ENCODE data around the gene CRIP2. TPM values are rescaled to one million over a fixed set of nuclear protein-coding genes. Genes with fewer than 3 reads are reported as not detected.

CRIP2 gene
- total and polyA plus RNA-seq, 7 experiments from 2014 or later, result 0.65 to 180 (median 21.1) TPM

GRCh38 chr14:105427936-105428485, 46.6 kb upstream of the CRIP2 start:
- Histone ChIP-seq H3K27ac (ENCODE audit: low read depth, low read length) (no peak overlapping the region), H3K9me3 (ENCODE audit: control insufficient read depth in 2 of 3, low read length in 3 of 3) (no peaks in the 10 kb centered on the region), H3K4me3 (ENCODE audit: low read length) (no peak overlapping the region), H3K36me3 (ENCODE audit: control insufficient read depth in 2 of 3, insufficient read depth in 3 of 3, low read length in 3 of 3) (peaks cover 0 to 19% (median 0%) of the 10 kb centered on the region in 3 experiments), H3K4me1 (ENCODE audit: control insufficient read depth in 2 of 2, insufficient read depth in 2 of 2, low read length in 2 of 2) (no peaks in the 10 kb centered on the region), H3K27me3 (ENCODE audit: control insufficient read depth in 2 of 2, insufficient read depth in 2 of 2, low read length in 2 of 2) (no peaks in the 10 kb centered on the region)
- peaks cover 0 to 8% (median 2%) of the 10 kb centered on the region in 11 donors for H3K9me3 Mint-ChIP-seq
- peak overlapping the region in 3 of 9 donors; percentile 40 to 64 (median 62) for H3K27ac Mint-ChIP-seq
- intact Hi-C loops (cut with micrococcal nuclease), result no loop called here
- ATAC-seq, result no peak
- no peak overlapping the region for H3K4me3 Mint-ChIP-seq
- H3K36me3 Mint-ChIP-seq, result peaks cover 3 to 32% (median 18%) of the 10 kb centered on the region in 5 donors
- ChIA-PET CTCF (interaction anchor here (0.7 kb wide), 2 partner anchors 56 to 432 kb away, joined by 3 to 5 read pairs; no protein-coding TSS in a partner anchor), POLR2A (interaction anchor here (0.7 kb wide), 2 partner anchors 10 to 472 kb away, joined by 3 to 5 read pairs; no protein-coding TSS in a partner anchor)
- H3K27me3 Mint-ChIP-seq, result no peaks in the 10 kb centered on the region
- peaks cover 6 to 22% (median 12%) of the 10 kb centered on the region in 7 donors for H3K4me1 Mint-ChIP-seq
- no peak for DNase-seq

DNA sequence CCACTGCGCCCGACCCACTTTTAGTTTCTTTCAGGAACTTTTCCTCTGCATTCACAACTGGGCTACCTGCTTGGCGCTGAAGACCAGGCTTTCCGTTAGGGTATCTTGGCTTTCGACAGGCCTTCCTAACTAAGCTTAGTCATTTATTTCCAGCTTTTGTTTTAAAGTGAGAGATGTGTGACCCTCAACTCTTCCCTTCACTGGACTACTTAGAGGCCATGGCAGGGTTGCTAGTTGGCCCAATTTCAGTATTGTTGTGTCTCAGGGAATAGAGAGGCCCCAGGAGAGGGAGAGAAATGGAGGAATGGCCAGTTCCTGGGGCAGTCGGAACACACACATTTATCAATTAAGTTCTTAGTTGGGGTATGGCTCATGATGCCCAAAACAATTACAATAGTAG, 44.6 kb upstream of the CRIP2 start:
- no peaks in the 10 kb centered on the region for H3K27me3 Mint-ChIP-seq
- intact Hi-C loops (cut with micrococcal nuclease), result no loop called here
- ChIA-PET CTCF (no interaction called here), POLR2A (no interaction called here)
- DNase-seq, result no peak
- Histone ChIP-seq H3K4me1 (ENCODE audit: control insufficient read depth in 2 of 2, insufficient read depth in 2 of 2, low read length in 2 of 2) (no peaks in the 10 kb centered on the region), H3K27me3 (ENCODE audit: control insufficient read depth in 2 of 2, insufficient read depth in 2 of 2, low read length in 2 of 2) (no peaks in the 10 kb centered on the region), H3K4me3 (ENCODE audit: low read length) (no peak overlapping the region), H3K36me3 (ENCODE audit: control insufficient read depth in 2 of 3, insufficient read depth in 3 of 3, low read length in 3 of 3) (peaks cover 0 to 18% (median 0%) of the 10 kb centered on the region in 3 experiments), H3K9me3 (ENCODE audit: control insufficient read depth in 2 of 3, low read length in 3 of 3) (no peaks in the 10 kb centered on the region), H3K27ac (ENCODE audit: low read depth, low read length) (no peak overlapping the region)
- peaks cover 3 to 32% (median 15%) of the 10 kb centered on the region in 5 donors for H3K36me3 Mint-ChIP-seq
- no peak overlapping the region for H3K4me3 Mint-ChIP-seq
- H3K27ac Mint-ChIP-seq, result no peak overlapping the region
- ATAC-seq, result no peak
- H3K4me1 Mint-ChIP-seq, result peaks cover 5 to 21% (median 12%) of the 10 kb centered on the region in 7 donors
- H3K9me3 Mint-ChIP-seq, result peaks cover 0 to 8% (median 2%) of the 10 kb centered on the region in 11 donors

DNA sequence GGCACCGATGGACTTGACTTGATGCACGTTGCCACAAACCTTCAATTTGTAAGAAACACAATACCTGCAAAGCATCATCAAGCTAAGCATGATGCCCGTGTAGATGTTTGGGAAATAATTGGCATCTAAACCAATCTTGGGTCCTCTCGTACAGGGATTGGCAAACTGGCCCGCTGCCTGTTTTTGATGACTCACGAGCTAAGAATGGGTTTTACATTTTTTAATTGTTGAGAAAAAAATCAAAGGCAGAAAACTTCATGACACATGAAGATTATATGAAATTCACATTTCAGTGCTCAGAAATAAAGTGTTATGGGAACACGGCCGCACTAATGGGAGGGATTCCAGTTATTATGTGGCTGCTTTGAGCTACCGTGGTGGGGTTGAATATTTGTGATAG, 44.1 kb upstream of the CRIP2 start:
- no peak overlapping the region for H3K27ac ChIP-seq (ENCODE audit: low read depth, low read length)
- Mint-ChIP-seq H3K27me3 (no peaks in the 10 kb centered on the region), H3K4me3 (no peak overlapping the region), H3K36me3 (peaks cover 3 to 32% (median 15%) of the 10 kb centered on the region in 5 donors), H3K4me1 (peaks cover 4 to 25% (median 15%) of the 10 kb centered on the region in 7 donors), H3K27ac (peak overlapping the region in 1 of 9 donors; percentile 14), H3K9me3 (peaks cover 0 to 8% (median 2%) of the 10 kb centered on the region in 11 donors)
- H3K27me3 ChIP-seq (ENCODE audit: control insufficient read depth in 2 of 2, insufficient read depth in 2 of 2, low read length in 2 of 2), result no peaks in the 10 kb centered on the region
- no peaks in the 10 kb centered on the region for H3K9me3 ChIP-seq (ENCODE audit: control insufficient read depth in 2 of 3, low read length in 3 of 3)
- DNase-seq (no peak), ATAC-seq (no peak)
- ChIA-PET POLR2A (no interaction called here), CTCF (no interaction called here)
- H3K36me3 ChIP-seq (ENCODE audit: control insufficient read depth in 2 of 3, insufficient read depth in 3 of 3, low read length in 3 of 3), result peaks cover 0 to 14% (median 0%) of the 10 kb centered on the region in 3 experiments
- no peaks in the 10 kb centered on the region for H3K4me1 ChIP-seq (ENCODE audit: control insufficient read depth in 2 of 2, insufficient read depth in 2 of 2, low read length in 2 of 2)
- no peak overlapping the region for H3K4me3 ChIP-seq (ENCODE audit: low read length)
- intact Hi-C loops (cut with micrococcal nuclease), result no loop called here

DNA sequence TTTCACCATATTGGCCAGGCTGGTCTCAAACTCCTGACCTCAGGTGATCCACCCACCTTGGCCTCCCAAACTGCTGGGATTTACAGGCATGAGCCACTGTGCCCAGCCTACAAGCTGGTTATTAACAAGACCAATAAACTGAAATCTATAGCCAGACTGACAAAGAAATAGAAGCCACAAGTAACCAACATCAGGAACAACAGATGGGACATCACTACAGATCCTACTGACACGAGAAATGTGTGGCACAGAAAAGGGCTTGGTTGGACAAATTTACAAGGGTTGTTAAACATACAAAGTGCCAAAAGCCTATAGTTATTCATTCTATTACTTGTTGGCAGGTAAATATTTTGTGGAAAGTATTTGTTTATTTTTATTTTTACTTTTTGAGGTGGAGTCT, 43.4 kb upstream of the CRIP2 start:
- ATAC-seq, result no peak
- Mint-ChIP-seq H3K27ac (no peak overlapping the region), H3K9me3 (peaks cover 0 to 8% (median 2%) of the 10 kb centered on the region in 11 donors), H3K36me3 (peaks cover 3 to 28% (median 16%) of the 10 kb centered on the region in 5 donors), H3K27me3 (no peaks in the 10 kb centered on the region), H3K4me1 (peaks cover 9 to 32% (median 22%) of the 10 kb centered on the region in 7 donors), H3K4me3 (no peak overlapping the region)
- Histone ChIP-seq H3K4me3 (ENCODE audit: low read length) (no peak overlapping the region), H3K9me3 (ENCODE audit: control insufficient read depth in 2 of 3, low read length in 3 of 3) (no peaks in the 10 kb centered on the region), H3K27me3 (ENCODE audit: control insufficient read depth in 2 of 2, insufficient read depth in 2 of 2, low read length in 2 of 2) (no peaks in the 10 kb centered on the region), H3K27ac (ENCODE audit: low read depth, low read length) (no peak overlapping the region), H3K4me1 (ENCODE audit: control insufficient read depth in 2 of 2, insufficient read depth in 2 of 2, low read length in 2 of 2) (no peaks in the 10 kb centered on the region), H3K36me3 (ENCODE audit: control insufficient read depth in 2 of 3, insufficient read depth in 3 of 3, low read length in 3 of 3) (peaks cover 0 to 10% (median 0%) of the 10 kb centered on the region in 3 experiments)
- intact Hi-C loops (cut with micrococcal nuclease), result no loop called here
- CTCF ChIA-PET, result no interaction called here
- no peak for DNase-seq
- POLR2A ChIA-PET, result no interaction called here

DNA sequence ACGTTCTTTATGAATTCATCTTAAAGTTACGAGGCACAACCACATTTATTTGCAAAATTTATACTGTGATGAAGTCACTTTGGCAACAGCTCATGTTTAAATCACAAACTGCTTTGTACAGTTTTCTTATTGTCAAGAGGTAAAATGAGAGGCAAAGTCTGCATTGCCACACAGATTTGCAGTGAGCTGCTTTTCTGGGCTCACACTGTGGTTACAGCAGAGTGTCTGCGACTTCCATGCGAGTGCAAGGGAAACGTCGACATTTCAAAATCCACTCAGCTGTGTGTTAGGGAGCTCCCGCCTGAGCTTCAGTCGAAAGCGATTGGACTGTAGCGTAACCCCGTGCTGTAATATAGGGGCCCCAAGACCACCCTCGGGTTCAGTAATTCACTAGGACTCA, 42.0 kb upstream of the CRIP2 start:
- H3K36me3 Mint-ChIP-seq, result peaks cover 3 to 16% (median 9%) of the 10 kb centered on the region in 5 donors
- ChIA-PET POLR2A (no interaction called here), CTCF (no interaction called here)
- DNase-seq, result no peak
- H3K4me1 Mint-ChIP-seq, result peaks cover 8 to 27% (median 18%) of the 10 kb centered on the region in 7 donors
- H3K27ac ChIP-seq (ENCODE audit: low read depth, low read length), result no peak overlapping the region
- no peaks in the 10 kb centered on the region for H3K4me1 ChIP-seq (ENCODE audit: control insufficient read depth in 2 of 2, insufficient read depth in 2 of 2, low read length in 2 of 2)
- no peak overlapping the region for H3K4me3 ChIP-seq (ENCODE audit: low read length)
- peaks cover 0 to 12% (median 0%) of the 10 kb centered on the region in 3 experiments for H3K36me3 ChIP-seq (ENCODE audit: control insufficient read depth in 2 of 3, insufficient read depth in 3 of 3, low read length in 3 of 3)
- H3K27ac Mint-ChIP-seq, result no peak overlapping the region
- peaks cover 0 to 4% (median 2%) of the 10 kb centered on the region in 11 donors for H3K9me3 Mint-ChIP-seq
- intact Hi-C loops (cut with micrococcal nuclease), result no loop called here
- H3K27me3 ChIP-seq (ENCODE audit: control insufficient read depth in 2 of 2, insufficient read depth in 2 of 2, low read length in 2 of 2), result no peaks in the 10 kb centered on the region
- ATAC-seq, result no peak
- no peaks in the 10 kb centered on the region for H3K9me3 ChIP-seq (ENCODE audit: control insufficient read depth in 2 of 3, low read length in 3 of 3)
- H3K4me3 Mint-ChIP-seq, result no peak overlapping the region
- H3K27me3 Mint-ChIP-seq, result no peaks in the 10 kb centered on the region

DNA sequence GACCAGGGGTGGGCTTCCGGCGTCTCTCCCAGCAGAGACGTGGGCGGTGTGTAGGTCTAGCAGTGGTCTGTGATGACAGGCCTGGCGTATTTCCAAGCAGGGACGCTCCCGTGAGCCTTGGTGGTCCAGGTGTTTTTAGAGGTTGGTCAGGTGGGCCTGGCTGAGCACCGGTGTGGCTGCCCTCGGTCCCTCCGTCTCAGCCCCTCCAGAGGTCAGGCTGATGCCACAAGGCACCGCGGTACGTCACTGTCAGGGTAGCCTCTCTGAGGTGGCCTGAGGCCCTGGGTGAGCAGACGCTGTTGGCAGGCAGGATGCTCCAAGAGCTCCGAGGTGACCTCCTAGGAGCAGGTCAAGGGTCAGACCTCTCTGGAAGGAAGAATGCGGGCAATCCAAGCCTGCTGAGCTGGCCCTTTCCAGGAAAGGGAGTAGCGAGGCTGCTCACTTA, 41.4 kb upstream of the CRIP2 start:
- Mint-ChIP-seq H3K36me3 (peaks cover 3 to 16% (median 9%) of the 10 kb centered on the region in 5 donors), H3K27ac (no peak overlapping the region), H3K4me1 (peaks cover 8 to 25% (median 18%) of the 10 kb centered on the region in 7 donors), H3K27me3 (no peaks in the 10 kb centered on the region), H3K4me3 (no peak overlapping the region), H3K9me3 (peaks cover 0 to 4% (median 2%) of the 10 kb centered on the region in 11 donors)
- H3K36me3 ChIP-seq (ENCODE audit: control insufficient read depth in 2 of 3, insufficient read depth in 3 of 3, low read length in 3 of 3), result peaks cover 0 to 12% (median 0%) of the 10 kb centered on the region in 3 experiments
- ChIA-PET POLR2A (no interaction called here), CTCF (interaction anchor here (1.2 to 2.1 kb wide), 2 partner anchors 20 to 57 kb away, joined by 4 to 6 read pairs; no protein-coding TSS in a partner anchor)
- H3K27me3 ChIP-seq (ENCODE audit: control insufficient read depth in 2 of 2, insufficient read depth in 2 of 2, low read length in 2 of 2), result no peaks in the 10 kb centered on the region
- H3K4me1 ChIP-seq (ENCODE audit: control insufficient read depth in 2 of 2, insufficient read depth in 2 of 2, low read length in 2 of 2), result no peaks in the 10 kb centered on the region
- DNase-seq, result no peak
- H3K27ac ChIP-seq (ENCODE audit: low read depth, low read length), result no peak overlapping the region
- intact Hi-C loops (cut with micrococcal nuclease), result no loop called here
- ATAC-seq, result no peak
- no peak overlapping the region for H3K4me3 ChIP-seq (ENCODE audit: low read length)
- no peaks in the 10 kb centered on the region for H3K9me3 ChIP-seq (ENCODE audit: control insufficient read depth in 2 of 3, low read length in 3 of 3)

All from naive thymus-derived CD4-positive, alpha-beta T cell (primary cell).